WTC11 (cell line): ENCODE results near the gene FAM3C. TPM values are rescaled to one million over a fixed set of nuclear protein-coding genes. Genes with fewer than 3 reads are reported as not detected.

ENCODE experiments used
- ARID4B ChIP-seq: sonication (generic); formaldehyde crosslinking; IDR thresholded peaks from 2 replicates; pipeline ENCODE4 v1.8.0; 2023; ENCODE audit warnings: missing genetic modification reagents, mild to moderate bottlenecking, borderline replicate concordance
- CREB1 ChIP-seq: sonication (generic); formaldehyde crosslinking; IDR thresholded peaks from 2 replicates; pipeline ENCODE4 v1.8.0; 2023; ENCODE audit warnings: mild to moderate bottlenecking, missing genetic modification reagents
- HMGXB4 ChIP-seq: sonication (generic); formaldehyde crosslinking; IDR thresholded peaks from 2 replicates; pipeline ENCODE4 v1.8.1; 2023; ENCODE audit warnings: mild to moderate bottlenecking, moderate library complexity, missing genetic modification reagents
- JAZF1 ChIP-seq: fragments of 250-450 bp; sonication (Bioruptor Pico); IDR thresholded peaks from 2 replicates; pipeline ENCODE4 v1.9.0; 2021; ENCODE audit warnings: moderate library complexity, mild to moderate bottlenecking, inconsistent platforms
- JUN ChIP-seq: sonication (generic); formaldehyde crosslinking; IDR thresholded peaks from 2 replicates; pipeline ENCODE4 v1.8.0; 2023; ENCODE audit warnings: mild to moderate bottlenecking, missing genetic modification reagents
- USF1 ChIP-seq: sonication (generic); formaldehyde crosslinking; IDR thresholded peaks from 2 replicates; pipeline ENCODE4 v1.8.0; 2022; ENCODE audit warnings: mild to moderate bottlenecking, missing genetic modification reagents
- ZNF138 ChIP-seq: sonication (generic); formaldehyde crosslinking; conservative IDR thresholded peaks from 2 replicates; pipeline ENCODE4 v1.8.1; 2022; ENCODE audit warnings: mild to moderate bottlenecking, moderate library complexity, missing genetic modification reagents
- ZNF263 ChIP-seq: sonication (generic); formaldehyde crosslinking; IDR thresholded peaks from 2 replicates; pipeline ENCODE4 v1.8.1; 2022; ENCODE audit warnings: low read depth, mild to moderate bottlenecking, moderate library complexity, missing genetic modification reagents
- total RNA-seq: library from RNA; stranded (reverse); gene quantifications from 3 replicates; pipeline ENCODE4 v1.2.3, GENCODE V29; 2021
- TF ChIP-seq, protein P1 (sequence below): sonication (generic); formaldehyde crosslinking; IDR thresholded peaks from 2 replicates; pipeline ENCODE4 v1.8.0; 2022; ENCODE audit warnings: missing genetic modification reagents
- TF ChIP-seq, protein P2 (sequence below): fragments of 250-450 bp; sonication (Bioruptor Pico); IDR thresholded peaks from 2 replicates; pipeline ENCODE4 v2.1.2; 2022; ENCODE audit warnings: mild to moderate bottlenecking, moderate library complexity
- TF ChIP-seq, protein P3 (sequence below): sonication (generic); formaldehyde crosslinking; IDR thresholded peaks from 2 replicates; pipeline ENCODE4 v1.8.1; 2022; ENCODE audit warnings: mild to moderate bottlenecking, moderate library complexity, missing genetic modification reagents
- TF ChIP-seq, protein P4 (sequence below): sonication (generic); formaldehyde crosslinking; IDR thresholded peaks from 2 replicates; pipeline ENCODE4 v1.8.1; 2022; ENCODE audit warnings: missing genetic modification reagents, borderline replicate concordance

FAM3C gene
- total RNA-seq, 1 experiment from 2014 or later, result 65.7 TPM

DNA sequence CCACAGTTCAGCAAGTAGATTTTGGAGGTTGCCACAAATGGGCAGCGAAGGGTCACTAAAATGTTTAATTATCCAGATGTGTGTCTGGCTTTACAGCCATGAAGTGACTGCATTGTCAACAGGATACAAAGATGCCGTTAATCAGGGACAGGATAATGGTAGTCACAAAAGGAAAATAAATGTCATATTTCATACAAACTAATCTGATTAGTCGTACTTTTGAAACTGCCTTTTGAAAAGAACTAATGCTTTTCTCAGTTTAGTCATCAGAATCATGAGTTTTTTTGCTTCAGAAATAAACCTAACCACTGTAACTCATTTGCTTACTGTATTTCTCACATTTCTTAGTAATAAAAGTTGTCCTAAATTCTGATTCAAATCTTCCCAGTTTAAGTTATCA, 89.5 kb downstream of the FAM3C start (continued):
- TF ChIP-seq, protein P1, sequence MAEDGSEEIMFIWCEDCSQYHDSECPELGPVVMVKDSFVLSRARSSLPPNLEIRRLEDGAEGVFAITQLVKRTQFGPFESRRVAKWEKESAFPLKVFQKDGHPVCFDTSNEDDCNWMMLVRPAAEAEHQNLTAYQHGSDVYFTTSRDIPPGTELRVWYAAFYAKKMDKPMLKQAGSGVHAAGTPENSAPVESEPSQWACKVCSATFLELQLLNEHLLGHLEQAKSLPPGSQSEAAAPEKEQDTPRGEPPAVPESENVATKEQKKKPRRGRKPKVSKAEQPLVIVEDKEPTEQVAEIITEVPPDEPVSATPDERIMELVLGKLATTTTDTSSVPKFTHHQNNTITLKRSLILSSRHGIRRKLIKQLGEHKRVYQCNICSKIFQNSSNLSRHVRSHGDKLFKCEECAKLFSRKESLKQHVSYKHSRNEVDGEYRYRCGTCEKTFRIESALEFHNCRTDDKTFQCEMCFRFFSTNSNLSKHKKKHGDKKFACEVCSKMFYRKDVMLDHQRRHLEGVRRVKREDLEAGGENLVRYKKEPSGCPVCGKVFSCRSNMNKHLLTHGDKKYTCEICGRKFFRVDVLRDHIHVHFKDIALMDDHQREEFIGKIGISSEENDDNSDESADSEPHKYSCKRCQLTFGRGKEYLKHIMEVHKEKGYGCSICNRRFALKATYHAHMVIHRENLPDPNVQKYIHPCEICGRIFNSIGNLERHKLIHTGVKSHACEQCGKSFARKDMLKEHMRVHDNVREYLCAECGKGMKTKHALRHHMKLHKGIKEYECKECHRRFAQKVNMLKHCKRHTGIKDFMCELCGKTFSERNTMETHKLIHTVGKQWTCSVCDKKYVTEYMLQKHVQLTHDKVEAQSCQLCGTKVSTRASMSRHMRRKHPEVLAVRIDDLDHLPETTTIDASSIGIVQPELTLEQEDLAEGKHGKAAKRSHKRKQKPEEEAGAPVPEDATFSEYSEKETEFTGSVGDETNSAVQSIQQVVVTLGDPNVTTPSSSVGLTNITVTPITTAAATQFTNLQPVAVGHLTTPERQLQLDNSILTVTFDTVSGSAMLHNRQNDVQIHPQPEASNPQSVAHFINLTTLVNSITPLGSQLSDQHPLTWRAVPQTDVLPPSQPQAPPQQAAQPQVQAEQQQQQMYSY (CRISPR knock-in tag), result no peak
- TF ChIP-seq USF1 (CRISPR knock-in tag) (no peak), ARID4B (no peak), JAZF1 (CRISPR knock-in tag) (no peak), HMGXB4 (CRISPR knock-in tag) (no peak), CREB1 (CRISPR knock-in tag) (no peak), ZNF138 (no peak), JUN (CRISPR knock-in tag) (no peak), ZNF263 (CRISPR knock-in tag) (no peak)
- TF ChIP-seq, protein P2, sequence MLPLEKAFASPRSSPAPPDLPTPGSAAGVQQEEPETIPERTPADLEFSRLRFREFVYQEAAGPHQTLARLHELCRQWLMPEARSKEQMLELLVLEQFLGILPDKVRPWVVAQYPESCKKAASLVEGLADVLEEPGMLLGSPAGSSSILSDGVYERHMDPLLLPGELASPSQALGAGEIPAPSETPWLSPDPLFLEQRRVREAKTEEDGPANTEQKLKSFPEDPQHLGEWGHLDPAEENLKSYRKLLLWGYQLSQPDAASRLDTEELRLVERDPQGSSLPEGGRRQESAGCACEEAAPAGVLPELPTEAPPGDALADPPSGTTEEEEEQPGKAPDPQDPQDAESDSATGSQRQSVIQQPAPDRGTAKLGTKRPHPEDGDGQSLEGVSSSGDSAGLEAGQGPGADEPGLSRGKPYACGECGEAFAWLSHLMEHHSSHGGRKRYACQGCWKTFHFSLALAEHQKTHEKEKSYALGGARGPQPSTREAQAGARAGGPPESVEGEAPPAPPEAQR (CRISPR knock-in tag), result no peak
- TF ChIP-seq, protein P3, sequence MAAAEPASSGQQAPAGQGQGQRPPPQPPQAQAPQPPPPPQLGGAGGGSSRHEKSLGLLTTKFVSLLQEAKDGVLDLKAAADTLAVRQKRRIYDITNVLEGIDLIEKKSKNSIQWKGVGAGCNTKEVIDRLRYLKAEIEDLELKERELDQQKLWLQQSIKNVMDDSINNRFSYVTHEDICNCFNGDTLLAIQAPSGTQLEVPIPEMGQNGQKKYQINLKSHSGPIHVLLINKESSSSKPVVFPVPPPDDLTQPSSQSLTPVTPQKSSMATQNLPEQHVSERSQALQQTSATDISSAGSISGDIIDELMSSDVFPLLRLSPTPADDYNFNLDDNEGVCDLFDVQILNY, result no peak
- TF ChIP-seq, protein P4, sequence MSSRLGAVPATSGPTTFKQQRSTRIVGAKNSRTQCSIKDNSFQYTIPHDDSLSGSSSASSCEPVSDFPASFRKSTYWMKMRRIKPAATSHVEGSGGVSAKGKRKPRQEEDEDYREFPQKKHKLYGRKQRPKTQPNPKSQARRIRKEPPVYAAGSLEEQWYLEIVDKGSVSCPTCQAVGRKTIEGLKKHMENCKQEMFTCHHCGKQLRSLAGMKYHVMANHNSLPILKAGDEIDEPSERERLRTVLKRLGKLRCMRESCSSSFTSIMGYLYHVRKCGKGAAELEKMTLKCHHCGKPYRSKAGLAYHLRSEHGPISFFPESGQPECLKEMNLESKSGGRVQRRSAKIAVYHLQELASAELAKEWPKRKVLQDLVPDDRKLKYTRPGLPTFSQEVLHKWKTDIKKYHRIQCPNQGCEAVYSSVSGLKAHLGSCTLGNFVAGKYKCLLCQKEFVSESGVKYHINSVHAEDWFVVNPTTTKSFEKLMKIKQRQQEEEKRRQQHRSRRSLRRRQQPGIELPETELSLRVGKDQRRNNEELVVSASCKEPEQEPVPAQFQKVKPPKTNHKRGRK (CRISPR knock-in tag), result no peak
